22Rv1 (cell line): Measurements from ENCODE around the gene JRKL.

Experiments used
- CTCF ChIP-seq: fragments of 450-650 bp; IDR thresholded peaks from 2 replicates; pipeline ENCODE4 v1.5.1; 2017; ENCODE audit warnings: mild to moderate bottlenecking
- ZFX ChIP-seq: fragments of 450-650 bp; IDR thresholded peaks from 2 replicates; pipeline ENCODE4 v1.6.1; 2017; ENCODE audit warnings: antibody characterized with exemption, borderline replicate concordance

GRCh38 chr11:96385187-96385586 lies 4.6 kb upstream of the JRKL start:
- TF ChIP-seq CTCF (no peak), ZFX (no peak)
